Pancreas (tissue), 10 donors: ENCODE results near the gene RALGAPB. TPM values are rescaled to one million over a fixed set of nuclear protein-coding genes. Genes with fewer than 3 reads are reported as not detected.

Experiments used
- ATAC-seq, 4 donors: fragments of 200-7000 bp; cut with Tn5 transposase; one replicate each; pipeline versions ENCODE4 v1.8.0 to v1.9.1; 2020; ENCODE audit warnings: mild to moderate bottlenecking in 4 of 4, moderate library complexity in 4 of 4
- DNase-seq, 6 donors: peaks; one replicate each; pipeline ENCODE4 v3.0.0-alpha.2; 2020
- FAIRE-seq: peaks from 2 replicates; lab custom pipeline; 2012; peaks lifted over from hg19 to GRCh38; lab: Jason Lieb, UNC
- H3K27ac ChIP-seq, 4 donors: fragments of 200-600 bp; sonication (generic); 1 replicate in 3 of 4; 2 replicates in 1 of 4; pipeline versions ENCODE4 v1.5.0 to v1.8.0; 2020
- H3K27me3 ChIP-seq, 4 donors: fragments of 200-600 bp; one replicate each; pipeline ENCODE4 v1.8.0; 2021
- H3K36me3 ChIP-seq, 3 donors: fragments of 200-600 bp; sonication (generic) in 1 of 3; one replicate each; pipeline versions ENCODE4 v1.5.0 to v1.8.0; 2020 to 2021
- H3K4me1 ChIP-seq, 3 donors: fragments of 200-600 bp; one replicate each; pipeline ENCODE4 v1.8.0; 2021
- H3K4me3 ChIP-seq, 4 donors: fragments of 200-600 bp; sonication (generic) in 2 of 4; one replicate each; pipeline versions ENCODE4 v1.5.0 to v1.8.0; 2020 to 2021
- H3K9me3 ChIP-seq, 4 donors: fragments of 200-600 bp; one replicate each; pipeline ENCODE4 v1.8.0; 2021
- CTCF ChIP-seq, 4 donors: fragments of 200-600 bp; sonication (generic) in 3 of 4; IDR thresholded peaks; one replicate each; pipeline versions ENCODE4 v1.5.0 to v1.8.0; 2021; ENCODE audit warnings: antibody characterized with exemption in 4 of 4
- WGBS, 2 donors: extraction: QIAGEN DNeasy Blood & Tissue Kit; methylation state at CpG; one replicate each; pipeline ENCODE4 v1.1.7; 2013; 5-methylcytosine and 5-hydroxymethylcytosine counted together
- intact Hi-C, 3 donors: fragments of 100-400 bp; cut with DNase I; formaldehyde crosslinking; loops; one replicate each; pipeline versions ENCODE4 v1.11.1 to v1.14.2; 2022
- polyA plus RNA-seq, 2 donors: library from polyadenylated mRNA; stranded (reverse); fragments of 200-250 nt; gene quantifications; one replicate each; pipeline ENCODE4 v1.2.3, GENCODE V29; 2013
- total RNA-seq, 6 donors: library from RNA; stranded (reverse); fragmentation: NEBNext Ultra II Directional in 4 of 6; extraction: Animal tissue kit (Norgen Biotek cat#: 25700) in 4 of 6; gene quantifications; one replicate each; pipeline versions ENCODE4 v1.2.1 to v1.2.4, GENCODE V29; 2021 to 2023
- donor health status: healthy with polysubstance abuse.
- donor health status: DM: no; HTN: no; CAD: no; lungs with moderate emphysema.
- donor health status: DM: no; HTN: no; CAD: no.
- donor health status: control.
- donor health status: control.
- donor health status: Bipolar disorder and iron deficiency.
- donor health status: DM: yes; HTN: yes; CAD: no.
- donor health status: DM: no; HTN: no; CAD: no.
- donor health status: DM: no; HTN: no; CAD: no.
- donor health status: DM: yes; HTN: yes; CAD: no.

Gene RALGAPB
- total and polyA plus RNA-seq, 8 donors = 6.5 to 19.0 (median 11.3) TPM

GRCh38 chr20:38446441-38447209 lies 26.0 kb upstream of the RALGAPB start:
- H3K4me3 ChIP-seq = peak overlapping the region; percentile 78 to 100 (median 97)
- peaks cover 0 to 11% (median 0%) of the 10 kb centered on the region in 3 donors for H3K4me1 ChIP-seq
- H3K9me3 ChIP-seq = no peaks in the 10 kb centered on the region
- 0 to 1% methylated on average over 49 to 56 of the region's 56 CpGs for WGBS, 2 donors
- TF ChIP-seq CTCF (IDR thresholded peaks at IDR 0.05) = peak; percentile 85 to 92 (median 90)
- FAIRE-seq = no peak
- H3K27me3 ChIP-seq = no peaks in the 10 kb centered on the region
- intact Hi-C loops = no loop called here
- DNase-seq = peak; percentile 86 to 98 (median 91)
- peak overlapping the region; percentile 31 to 68 (median 46) for H3K27ac ChIP-seq
- H3K36me3 ChIP-seq = no peaks in the 10 kb centered on the region
- ATAC-seq = peak; percentile 97 to 99 (median 98)

GRCh38 chr20:38447251-38447661 lies 25.4 kb upstream of the RALGAPB start:
- 37 to 43% methylated on average over 12 of the region's 12 CpGs for WGBS, 2 donors
- FAIRE-seq (no peak), DNase-seq (no peak), ATAC-seq (peak in 1 of 4 donors; percentile 3)
- Histone ChIP-seq H3K9me3 (no peaks in the 10 kb centered on the region), H3K27ac (no peak overlapping the region), H3K4me3 (peak overlapping the region; percentile 78 to 100 (median 97)), H3K36me3 (no peaks in the 10 kb centered on the region), H3K27me3 (no peaks in the 10 kb centered on the region), H3K4me1 (peaks cover 0 to 11% (median 0%) of the 10 kb centered on the region in 3 donors)
- no peak for TF ChIP-seq CTCF (IDR thresholded peaks at IDR 0.05)
- intact Hi-C loops = no loop called here

GRCh38 chr20:38447931-38448675 lies 24.5 kb upstream of the RALGAPB start:
- TF ChIP-seq CTCF (IDR thresholded peaks at IDR 0.05) = no peak
- 87 to 90% methylated on average over 10 of the region's 10 CpGs for WGBS, 2 donors
- Histone ChIP-seq H3K4me1 (peaks cover 0 to 11% (median 0%) of the 10 kb centered on the region in 3 donors), H3K4me3 (no peak overlapping the region), H3K36me3 (no peaks in the 10 kb centered on the region), H3K27me3 (no peaks in the 10 kb centered on the region), H3K9me3 (no peaks in the 10 kb centered on the region), H3K27ac (no peak overlapping the region)
- no peak for DNase-seq
- intact Hi-C loops = no loop called here
- no peak for FAIRE-seq
- peak in 1 of 4 donors; percentile 10 for ATAC-seq

GRCh38 chr20:38449046-38449445 lies 23.6 kb upstream of the RALGAPB start:
- DNase-seq = no peak
- no peak for FAIRE-seq
- no peak for ATAC-seq
- H3K4me1 ChIP-seq = peaks cover 0 to 11% (median 0%) of the 10 kb centered on the region in 3 donors
- no peak for TF ChIP-seq CTCF (IDR thresholded peaks at IDR 0.05)
- no peak overlapping the region for H3K27ac ChIP-seq
- H3K27me3 ChIP-seq = no peaks in the 10 kb centered on the region
- H3K9me3 ChIP-seq = no peaks in the 10 kb centered on the region
- intact Hi-C loops = no loop called here
- H3K36me3 ChIP-seq = no peaks in the 10 kb centered on the region
- 82 to 84% methylated on average over 3 of the region's 3 CpGs for WGBS, 2 donors
- no peak overlapping the region for H3K4me3 ChIP-seq
